Activated CD4-positive, alpha-beta T cell treated with anti-CD3 and anti-CD28 coated beads for 36 hours (primary cell): ENCODE measurements around the gene FAM169A. TPM values are rescaled to one million over a fixed set of nuclear protein-coding genes. Genes with fewer than 3 reads are reported as not detected.
"Not testable (repeated sequence)": the region's sequence is repeated elsewhere in the genome, so short reads cannot be mapped to it uniquely, and the experiment has no call there.

Experiments used
- ATAC-seq: fragments of 200-7000 bp; cut with Tn5 transposase; one replicate; pipeline ENCODE4 v1.10.0; 2021; ENCODE audit warnings: mild to moderate bottlenecking, moderate library complexity
- CTCF ChIA-PET: fragments of 350-600 bp; sonication (Branson Sonifier 250); formaldehyde crosslinking; loops from one replicate; lab custom pipeline; 2021; ENCODE audit warnings: antibody characterized with exemption; lab: Charles Lee
- POLR2A ChIA-PET: fragments of 350-600 bp; sonication (Branson Sonifier 250); formaldehyde crosslinking; loops from one replicate; lab custom pipeline; 2021; ENCODE audit warnings: antibody characterized with exemption, inconsistent platforms; lab: Charles Lee
- DNase-seq: peaks from one replicate; pipeline ENCODE4 v3.0.0-alpha.2; 2020
- H3K27ac Mint-ChIP-seq: one replicate; pipeline ENCODE4 v1.8.0; 2021; ENCODE audit warnings: mixed read lengths
- H3K27me3 Mint-ChIP-seq: one replicate; pipeline ENCODE4 v1.8.0; 2021; ENCODE audit warnings: mixed read lengths
- H3K36me3 Mint-ChIP-seq: one replicate; pipeline ENCODE4 v1.8.0; 2021; ENCODE audit warnings: low read depth, mixed read lengths
- H3K4me1 Mint-ChIP-seq: one replicate; pipeline ENCODE4 v1.8.0; 2021; ENCODE audit warnings: mixed read lengths
- H3K4me3 Mint-ChIP-seq: one replicate; pipeline ENCODE4 v1.8.0; 2021; ENCODE audit warnings: mild to moderate bottlenecking, moderate library complexity, mixed read lengths
- H3K9me3 Mint-ChIP-seq: one replicate; pipeline ENCODE4 v1.8.0; 2021; ENCODE audit warnings: low read depth, mixed read lengths
- intact Hi-C, 2 experiments: fragments of 100-400 bp; cut with DNase I in 1 of 2; cut with micrococcal nuclease in 1 of 2; formaldehyde crosslinking; loops; one replicate each; pipeline versions ENCODE4 v1.14.2 to v1.15.1; 2022 to 2024; cut with DNase I, micrococcal nuclease
- total RNA-seq, 2 experiments: library from RNA; stranded (reverse); gene quantifications; one replicate each; pipeline ENCODE4 v1.2.3, GENCODE V29; 2021

Gene FAM169A
- total RNA-seq, 2 experiments from 2014 or later, result 6.1 to 9.1 TPM

DNA sequence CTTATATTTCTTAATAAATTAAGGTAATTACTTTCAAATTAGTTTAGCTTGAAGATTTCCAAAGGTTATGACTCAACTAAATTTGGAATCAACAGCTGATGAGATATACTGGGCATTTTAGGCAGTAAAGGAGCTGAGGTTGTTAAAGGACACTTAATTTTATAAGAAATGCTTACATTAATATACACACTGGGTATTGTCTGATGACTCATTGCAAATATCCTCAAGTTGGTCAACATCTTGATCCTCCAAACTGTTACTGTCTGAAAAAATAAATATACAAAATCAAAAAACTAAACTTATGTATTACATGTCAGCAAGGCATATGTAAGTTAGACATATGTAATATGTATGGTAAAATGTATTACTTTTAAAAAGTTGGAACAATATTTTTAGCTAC, 102.7 kb downstream of the FAM169A start:
- ATAC-seq (no peak), DNase-seq (no peak)
- CTCF ChIA-PET, result interaction anchor here (0.6 to 2.5 kb wide), 12 partner anchors 10 to 542 kb away, joined by 3 to 11 read pairs (median 4); partner anchors contain the start of gene ANKRD31
- Mint-ChIP-seq H3K27ac (no peak overlapping the region), H3K36me3 (peaks cover 35% of the 10 kb centered on the region), H3K27me3 (no peaks in the 10 kb centered on the region), H3K4me1 (peaks cover 49% of the 10 kb centered on the region), H3K4me3 (no peak overlapping the region), H3K9me3 (no peaks in the 10 kb centered on the region)
- intact Hi-C loops, result loop anchor here in 1 of 2 experiments (10.0 kb wide), 1 partner anchor 951 kb away; the partner anchor contains the start of gene POC5
- POLR2A ChIA-PET, result no interaction called here

DNA sequence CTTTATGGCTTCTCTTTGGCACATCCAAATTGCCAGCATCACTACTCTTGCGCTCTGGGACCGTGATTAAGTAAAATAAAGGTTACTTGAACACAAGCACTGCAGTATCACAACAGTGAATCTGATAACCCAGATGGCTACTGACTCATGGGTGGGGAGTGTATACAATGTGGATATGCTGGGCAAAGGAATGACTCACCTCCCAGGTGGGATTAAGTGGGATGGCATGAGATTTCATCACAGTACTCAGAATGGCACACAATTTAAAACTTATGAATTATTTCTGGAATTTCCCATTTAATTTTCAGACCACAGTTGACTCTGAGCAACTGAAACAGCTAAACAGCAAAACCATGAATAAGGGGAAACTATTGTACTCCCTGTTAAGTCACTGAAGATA, 103.6 kb downstream of the FAM169A start:
- Mint-ChIP-seq H3K27ac (peak overlapping the region; percentile 51), H3K9me3 (no peaks in the 10 kb centered on the region), H3K36me3 (peaks cover 43% of the 10 kb centered on the region), H3K27me3 (no peaks in the 10 kb centered on the region), H3K4me1 (peaks cover 45% of the 10 kb centered on the region), H3K4me3 (no peak overlapping the region)
- ChIA-PET POLR2A (no interaction called here), CTCF (interaction anchor here (0.6 to 2.5 kb wide), 6 partner anchors 11 to 1251 kb away, joined by 3 to 11 read pairs (median 4); no protein-coding TSS in a partner anchor)
- peak; percentile 57 for DNase-seq
- intact Hi-C loops, result loop anchor here in 1 of 2 experiments (10.0 kb wide), 1 partner anchor 952 kb away; the partner anchor contains the start of gene POC5
- peak; percentile 40 for ATAC-seq

GRCh38 chr5:74761241-74761640, 104.9 kb downstream of the FAM169A start:
- H3K27ac Mint-ChIP-seq, result no peak overlapping the region
- peak; percentile 60 for ATAC-seq

DNA sequence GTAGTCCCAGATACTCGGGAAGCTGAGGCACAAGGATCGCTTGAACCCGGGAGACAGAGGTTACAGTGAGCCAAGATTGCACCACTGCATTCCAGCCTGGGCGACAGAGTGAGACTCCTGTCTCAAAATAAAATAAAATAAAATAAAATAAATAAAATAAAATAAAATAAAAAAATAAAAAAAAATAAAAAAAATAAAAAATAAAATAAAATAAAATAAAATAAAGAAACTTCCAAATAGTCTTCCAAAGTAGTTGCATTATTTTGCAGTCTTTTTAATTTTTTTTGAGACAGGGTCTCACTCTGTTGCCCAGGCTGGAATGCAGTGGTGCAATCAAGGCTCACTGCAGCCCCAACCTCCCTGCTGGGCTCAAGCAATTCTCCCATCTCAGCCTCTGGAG, 117.4 kb downstream of the FAM169A start:
- intact Hi-C loops, H3K9me3 Mint-ChIP-seq, POLR2A ChIA-PET, H3K4me3 Mint-ChIP-seq, DNase-seq, H3K27ac Mint-ChIP-seq, H3K4me1 Mint-ChIP-seq, ATAC-seq, H3K27me3 Mint-ChIP-seq: not testable (repeated sequence)
- peaks cover 43% of the 10 kb centered on the region for H3K36me3 Mint-ChIP-seq
- CTCF ChIA-PET, result interaction anchor here (0.5 to 1.4 kb wide), 4 partner anchors 9 to 173 kb away, joined by 3 to 4 read pairs (median 4); no protein-coding TSS in a partner anchor

More at GRCh38 chr5:74761241-74761640, 104.9 kb downstream of the FAM169A start:
- CTCF ChIA-PET, result interaction anchor here (0.7 to 1.0 kb wide), 4 partner anchors 10 to 475 kb away, joined by 3 to 5 read pairs (median 4); partner anchors contain the start of gene ANKRD31
- intact Hi-C loops, result loop anchor here in 1 of 2 experiments (1.0 to 10.0 kb wide), 2 partner anchors 9 to 954 kb away; partner anchors contain the start of gene POC5
- DNase-seq, result no peak
- H3K27me3 Mint-ChIP-seq, result no peaks in the 10 kb centered on the region
- H3K9me3 Mint-ChIP-seq, result peaks cover 6% of the 10 kb centered on the region
- peaks cover 46% of the 10 kb centered on the region for H3K36me3 Mint-ChIP-seq
- no peak overlapping the region for H3K4me3 Mint-ChIP-seq
- POLR2A ChIA-PET, result no interaction called here
- H3K4me1 Mint-ChIP-seq, result peaks cover 45% of the 10 kb centered on the region

GRCh38 chr5:74738406-74738805, 127.8 kb downstream of the FAM169A start:
- ChIA-PET POLR2A (no interaction called here), CTCF (interaction anchor here (1.1 kb wide), 1 partner anchor 24 kb away, joined by 3 read pairs; no protein-coding TSS in a partner anchor)
- H3K4me1 Mint-ChIP-seq, result no peaks in the 10 kb centered on the region
- ATAC-seq (no peak), DNase-seq (no peak)
- intact Hi-C loops, result no loop called here
- H3K27me3 Mint-ChIP-seq, result no peaks in the 10 kb centered on the region
- no peaks in the 10 kb centered on the region for H3K9me3 Mint-ChIP-seq
- peaks cover 22% of the 10 kb centered on the region for H3K36me3 Mint-ChIP-seq
- no peak overlapping the region for H3K27ac Mint-ChIP-seq
- no peak overlapping the region for H3K4me3 Mint-ChIP-seq

GRCh38 chr5:74736759-74737158, 129.4 kb downstream of the FAM169A start:
- H3K9me3 Mint-ChIP-seq, result no peaks in the 10 kb centered on the region
- POLR2A ChIA-PET, result no interaction called here
- DNase-seq (no peak), ATAC-seq (no peak)
- H3K27me3 Mint-ChIP-seq, result no peaks in the 10 kb centered on the region
- H3K36me3 Mint-ChIP-seq, result peaks cover 22% of the 10 kb centered on the region
- H3K27ac Mint-ChIP-seq, result no peak overlapping the region
- H3K4me3 Mint-ChIP-seq, result no peak overlapping the region
- CTCF ChIA-PET, result interaction anchor here (1.5 kb wide), 1 partner anchor 67 kb away, joined by 3 read pairs; no protein-coding TSS in a partner anchor
- no peaks in the 10 kb centered on the region for H3K4me1 Mint-ChIP-seq
- intact Hi-C loops, result no loop called here

Other genes starting within 250 kb of the FAM169A start
- under 1 TPM; 0.48 to 0.67 TPM for gene ENC1, start 225.7 kb downstream of the FAM169A start, total RNA-seq
- gene HEXB, start 181.2 kb downstream of the FAM169A start, total RNA-seq, result 10 to 100 TPM; 42.6 to 47.6 TPM
- gene GFM2, start 99.3 kb downstream of the FAM169A start, total RNA-seq, result 10 to 100 TPM; 34.7 to 40.4 TPM
- gene NSA2, start 99.1 kb downstream of the FAM169A start, total RNA-seq, result 100 to 1,000 TPM; 163 to 253 TPM
- gene GCNT4, start 186.2 kb upstream of the FAM169A start, total RNA-seq, result 1 to 10 TPM; 1.9 to 2.1 TPM